HG02623 (cell line): ENCODE results near the gene HOXD13.

Experiments used
- ATAC-seq: cut with Tn5 transposase; IDR thresholded peaks from one replicate; pipeline ENCODE4 v1.9.1; 2021; ENCODE audit warnings: moderate library complexity; ENCODE audit not compliant: unreplicated experiment

HOXD13 gene

GRCh38 chr2:176080540-176081375 is 11.8 kb upstream of the HOXD13 start:
- ATAC-seq = no peak

GRCh38 chr2:176081376-176081836 is 11.1 kb upstream of the HOXD13 start:
- ATAC-seq = no peak

- no peak for ATAC-seq
These were observed 10.5 kb upstream of the HOXD13 start for GRCh38 chr2:176081837-176082524.

GRCh38 chr2:176082525-176082823 is 10.0 kb upstream of the HOXD13 start:
- no peak for ATAC-seq

GRCh38 chr2:176082824-176083751 is 9.4 kb upstream of the HOXD13 start:
- no peak for ATAC-seq

- ATAC-seq = no peak
These were observed 8.7 kb upstream of the HOXD13 start, which contains the start of gene EVX2 for GRCh38 chr2:176083796-176084261. Gene EVX2, minus strand, starts transcription at chr2:176083962. Its CDS starts 186 bp downstream, at chr2:176083776.

GRCh38 chr2:176084611-176085119 is 7.9 kb upstream of the HOXD13 start:
- ATAC-seq = no peak

- ATAC-seq = no peak
These were observed 7.3 kb upstream of the HOXD13 start for GRCh38 chr2:176085120-176085788.

GRCh38 chr2:176085861-176086771 is 6.4 kb upstream of the HOXD13 start:
- ATAC-seq = no peak

- no peak for ATAC-seq
These were observed 5.0 kb upstream of the HOXD13 start for GRCh38 chr2:176087330-176088047.

GRCh38 chr2:176088048-176088936 is 4.2 kb upstream of the HOXD13 start:
- ATAC-seq = no peak

- ATAC-seq = no peak
These were observed 3.3 kb upstream of the HOXD13 start for GRCh38 chr2:176088937-176089842.

- no peak for ATAC-seq
These were observed 2.6 kb upstream of the HOXD13 start for GRCh38 chr2:176089843-176090395.

GRCh38 chr2:176090862-176091261 is 1.7 kb upstream of the HOXD13 start:
- no peak for ATAC-seq

GRCh38 chr2:176091329-176092258 is 927 bp upstream of the HOXD13 start:
- ATAC-seq = no peak
